Neural progenitor cell (in vitro differentiated cells): ENCODE results near the gene FDXACB1.

ENCODE experiments used
- EZH2 ChIP-seq: fragments of 200-600 bp; sonication (generic); IDR thresholded peaks from 2 replicates; pipeline ENCODE4 v1.6.1; 2017; ENCODE audit warnings: antibody characterized with exemption, mild to moderate bottlenecking, moderate library complexity
- TF ChIP-seq, protein P1 (sequence below): fragments of 200-600 bp; sonication (generic); IDR thresholded peaks from 2 replicates; pipeline ENCODE4 v1.5.1; 2017; ENCODE audit warnings: antibody characterized with exemption, mild to moderate bottlenecking

DNA sequence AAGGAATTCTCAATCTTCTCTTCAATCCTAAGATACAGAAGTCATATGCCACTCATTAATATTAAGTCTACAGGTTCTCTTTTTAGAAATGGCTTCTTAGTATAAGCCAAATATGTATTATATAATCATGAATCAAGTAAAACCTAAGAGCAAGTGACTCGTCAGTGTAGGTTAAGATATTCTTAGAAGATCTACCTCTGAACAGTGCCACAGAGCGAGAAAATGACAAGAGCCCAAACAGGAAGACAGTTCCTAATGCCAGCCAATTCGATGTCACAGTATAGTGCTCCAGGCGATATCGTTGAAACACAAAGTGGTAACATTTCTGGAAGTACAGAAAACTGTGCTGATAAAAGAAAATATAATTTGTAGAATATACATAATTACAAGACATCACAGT, 40.9 kb downstream of the FDXACB1 start:
- TF ChIP-seq, protein P1, sequence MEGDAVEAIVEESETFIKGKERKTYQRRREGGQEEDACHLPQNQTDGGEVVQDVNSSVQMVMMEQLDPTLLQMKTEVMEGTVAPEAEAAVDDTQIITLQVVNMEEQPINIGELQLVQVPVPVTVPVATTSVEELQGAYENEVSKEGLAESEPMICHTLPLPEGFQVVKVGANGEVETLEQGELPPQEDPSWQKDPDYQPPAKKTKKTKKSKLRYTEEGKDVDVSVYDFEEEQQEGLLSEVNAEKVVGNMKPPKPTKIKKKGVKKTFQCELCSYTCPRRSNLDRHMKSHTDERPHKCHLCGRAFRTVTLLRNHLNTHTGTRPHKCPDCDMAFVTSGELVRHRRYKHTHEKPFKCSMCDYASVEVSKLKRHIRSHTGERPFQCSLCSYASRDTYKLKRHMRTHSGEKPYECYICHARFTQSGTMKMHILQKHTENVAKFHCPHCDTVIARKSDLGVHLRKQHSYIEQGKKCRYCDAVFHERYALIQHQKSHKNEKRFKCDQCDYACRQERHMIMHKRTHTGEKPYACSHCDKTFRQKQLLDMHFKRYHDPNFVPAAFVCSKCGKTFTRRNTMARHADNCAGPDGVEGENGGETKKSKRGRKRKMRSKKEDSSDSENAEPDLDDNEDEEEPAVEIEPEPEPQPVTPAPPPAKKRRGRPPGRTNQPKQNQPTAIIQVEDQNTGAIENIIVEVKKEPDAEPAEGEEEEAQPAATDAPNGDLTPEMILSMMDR = no peak
- no peak for TF ChIP-seq EZH2
